NCI-H2227 (cell line): ENCODE measurements around the gene MYH14.

ENCODE experiments used
- DNase-seq: peaks from one replicate; lab custom pipeline; 2025; ENCODE audit not compliant: unreplicated experiment; lab: John Stamatoyannopoulos, UW

MYH14 gene

DNA sequence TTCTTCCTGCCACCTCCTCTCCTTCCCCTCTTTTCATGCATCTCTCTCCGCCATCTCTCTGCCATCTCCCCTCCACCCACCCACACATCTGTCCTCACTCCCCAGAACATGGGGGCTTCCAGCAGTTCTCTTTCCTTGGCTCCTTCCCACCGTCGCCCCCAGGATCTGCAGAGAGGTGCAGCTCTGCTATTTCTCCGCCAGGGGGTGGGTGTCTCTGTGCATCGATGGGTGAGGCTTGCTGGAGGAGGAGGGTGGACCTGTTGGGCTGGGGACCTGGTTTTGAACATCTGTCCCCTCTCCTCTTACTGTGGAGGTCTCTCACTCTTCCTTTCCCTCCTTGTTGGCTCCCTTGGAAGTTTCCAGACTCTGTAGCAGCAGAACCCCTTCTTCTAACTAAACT is 51.7 kb downstream of the MYH14 start:
- no peak for DNase-seq

DNA sequence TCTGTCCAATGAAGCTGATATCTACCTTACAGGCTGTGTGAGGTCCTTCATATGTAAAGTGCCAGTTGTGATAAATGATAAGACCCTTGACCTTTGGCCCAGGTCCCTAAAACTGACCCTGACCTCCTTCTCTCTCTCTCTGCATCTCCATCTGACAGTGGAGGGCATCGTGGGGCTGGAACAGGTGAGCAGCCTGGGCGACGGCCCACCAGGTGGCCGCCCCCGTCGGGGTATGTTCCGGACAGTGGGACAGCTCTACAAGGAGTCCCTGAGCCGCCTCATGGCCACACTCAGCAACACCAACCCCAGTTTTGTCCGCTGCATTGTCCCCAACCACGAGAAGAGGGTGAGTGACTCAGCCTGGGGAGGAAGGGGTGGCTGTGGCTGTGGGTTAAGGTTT is 53.7 kb downstream of the MYH14 start:
- DNase-seq, result no peak

DNA sequence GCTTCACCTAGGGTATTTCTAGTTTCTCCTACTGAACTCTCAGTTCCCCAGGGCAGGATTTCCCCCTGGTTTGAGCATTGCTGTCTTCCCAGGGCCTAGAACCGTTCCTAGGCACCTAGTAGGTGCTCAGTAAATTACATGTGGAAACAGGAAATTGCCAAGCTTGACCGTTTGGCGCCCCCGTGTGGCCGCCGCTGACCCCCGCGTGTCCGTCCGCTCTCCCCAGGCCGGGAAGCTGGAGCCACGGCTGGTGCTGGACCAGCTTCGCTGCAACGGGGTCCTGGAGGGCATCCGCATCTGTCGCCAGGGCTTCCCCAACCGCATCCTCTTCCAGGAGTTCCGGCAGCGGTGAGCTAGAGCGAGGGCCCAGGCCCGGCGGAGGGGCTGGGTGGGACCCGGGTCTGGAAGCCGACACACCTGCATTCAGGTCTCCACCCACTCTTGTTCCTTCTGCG is 55.5 kb downstream of the MYH14 start:
- no peak for DNase-seq

DNA sequence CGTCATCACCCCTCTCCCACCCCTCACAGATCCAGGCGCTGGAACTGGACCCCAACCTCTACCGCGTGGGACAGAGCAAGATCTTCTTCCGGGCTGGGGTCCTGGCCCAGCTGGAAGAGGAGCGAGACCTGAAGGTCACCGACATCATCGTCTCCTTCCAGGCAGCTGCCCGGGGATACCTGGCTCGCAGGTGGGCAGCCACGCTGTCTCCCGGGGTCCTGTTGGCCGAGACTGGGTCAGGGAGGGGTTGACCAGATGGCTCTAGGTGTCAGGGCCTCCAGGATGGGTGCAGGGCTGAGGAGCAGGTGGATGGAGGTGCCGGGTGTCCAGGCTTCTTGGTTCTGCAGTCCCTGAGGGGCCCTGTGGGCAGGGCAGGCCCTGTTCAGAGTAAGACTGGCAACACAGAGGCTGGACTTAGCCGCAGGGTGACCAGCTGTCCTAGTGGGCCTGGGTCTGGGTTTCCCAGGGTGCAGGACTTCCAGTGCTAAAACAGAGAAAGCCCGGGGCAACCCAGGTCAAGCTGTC is 58.1 kb downstream of the MYH14 start:
- no peak for DNase-seq

DNA sequence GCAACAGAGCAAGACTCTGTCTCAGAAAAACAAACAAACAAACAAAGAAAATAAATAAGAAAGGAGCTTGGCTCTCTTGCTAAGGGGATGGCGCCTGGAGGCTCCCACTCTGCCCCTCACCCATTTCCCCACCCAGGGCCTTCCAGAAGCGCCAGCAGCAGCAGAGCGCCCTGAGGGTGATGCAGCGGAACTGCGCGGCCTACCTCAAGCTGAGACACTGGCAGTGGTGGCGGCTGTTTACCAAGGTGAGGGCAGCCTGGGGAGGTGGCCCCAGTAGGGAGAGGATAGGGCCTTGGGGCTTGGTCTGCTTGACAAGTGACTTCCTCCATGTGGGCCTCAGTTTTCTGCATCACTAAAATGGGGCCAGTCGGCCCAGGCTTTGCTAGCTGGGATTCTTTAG is 59.8 kb downstream of the MYH14 start:
- no peak for DNase-seq

DNA sequence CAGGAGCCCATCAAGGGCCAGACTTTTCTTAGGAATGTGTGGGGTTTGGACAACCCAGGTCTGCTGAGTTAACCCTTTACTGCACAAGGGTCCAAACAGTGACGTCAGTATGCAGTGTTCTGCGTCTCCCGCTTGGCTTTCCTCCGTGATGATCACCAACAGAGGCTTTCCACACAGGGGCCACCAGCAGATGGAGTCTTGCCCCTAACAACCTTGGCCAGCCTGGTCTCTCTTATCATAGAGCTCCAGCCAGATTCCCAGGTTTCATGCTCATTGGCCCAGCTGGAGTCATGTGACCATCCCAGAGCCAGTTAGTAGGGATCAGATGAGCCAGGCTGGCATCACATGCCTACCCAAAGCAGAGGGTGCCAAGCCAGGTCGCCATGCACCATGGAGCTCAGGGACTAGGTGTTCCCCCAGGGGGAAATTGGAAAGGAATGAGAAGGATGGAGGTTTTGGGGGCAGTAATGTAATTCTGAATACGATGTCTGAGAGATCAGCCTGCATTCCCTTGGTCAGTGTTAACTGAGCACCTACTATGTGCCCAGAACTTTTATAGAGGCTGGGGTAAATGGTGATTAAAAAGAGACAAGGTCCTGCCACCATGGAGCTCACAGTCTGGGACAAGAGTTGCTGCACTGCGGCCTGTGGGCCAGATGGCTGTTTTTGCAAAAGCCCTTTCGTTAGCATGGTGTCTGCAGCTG is 61.2 kb downstream of the MYH14 start:
- DNase-seq, result no peak

DNA sequence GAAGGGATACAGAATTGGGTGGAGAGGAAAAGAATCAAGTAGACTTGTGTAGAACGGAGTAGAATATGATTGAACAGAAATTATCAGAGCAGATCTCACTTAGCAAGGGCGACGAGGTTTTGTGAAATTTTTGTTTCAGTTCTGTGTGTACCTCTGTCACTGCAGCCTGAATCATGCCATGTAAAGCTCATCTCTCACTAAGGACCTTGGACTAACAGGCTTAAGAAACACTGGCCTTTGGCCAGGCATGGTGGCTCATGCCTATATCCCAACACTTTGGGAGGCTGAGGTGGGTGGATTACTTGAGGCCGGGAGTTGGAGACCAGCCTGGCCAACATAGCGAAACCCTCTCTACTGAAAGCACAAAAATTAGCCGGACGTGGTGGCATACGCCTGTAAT is 62.6 kb downstream of the MYH14 start:
- DNase-seq, result no peak

DNA sequence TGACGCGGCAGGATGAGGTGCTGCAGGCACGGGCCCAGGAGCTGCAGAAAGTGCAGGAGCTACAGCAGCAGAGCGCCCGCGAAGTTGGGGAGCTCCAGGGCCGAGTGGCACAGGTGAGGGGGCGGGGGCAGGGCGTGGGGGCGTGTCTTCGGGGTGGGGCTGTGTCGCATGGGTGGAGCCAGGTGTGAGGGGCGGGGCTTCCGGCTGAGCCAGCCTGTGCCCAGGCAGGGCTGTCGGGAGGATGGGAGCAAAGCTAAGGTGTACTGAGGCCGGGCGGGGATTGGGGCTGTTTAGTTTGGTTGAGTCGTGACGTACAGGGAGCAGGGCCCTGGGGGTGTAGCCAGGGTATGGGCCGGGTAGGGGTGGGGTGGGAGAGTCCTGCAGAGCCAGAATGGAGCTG is 63.5 kb downstream of the MYH14 start:
- no peak for DNase-seq

DNA sequence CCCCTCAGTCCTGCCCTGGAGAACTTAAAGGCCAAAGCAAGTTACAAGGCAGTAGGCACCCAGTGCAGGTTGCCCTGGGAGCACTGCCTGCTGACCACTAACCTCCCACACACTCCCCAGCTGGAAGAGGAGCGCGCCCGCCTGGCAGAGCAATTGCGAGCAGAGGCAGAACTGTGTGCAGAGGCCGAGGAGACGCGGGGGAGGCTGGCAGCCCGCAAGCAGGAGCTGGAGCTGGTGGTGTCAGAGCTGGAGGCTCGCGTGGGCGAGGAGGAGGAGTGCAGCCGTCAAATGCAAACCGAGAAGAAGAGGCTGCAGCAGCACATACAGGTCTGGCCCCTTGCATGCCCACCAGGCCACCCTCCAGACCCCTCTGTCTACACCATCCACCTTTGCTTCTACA is 64.6 kb downstream of the MYH14 start:
- DNase-seq, result no peak

DNA sequence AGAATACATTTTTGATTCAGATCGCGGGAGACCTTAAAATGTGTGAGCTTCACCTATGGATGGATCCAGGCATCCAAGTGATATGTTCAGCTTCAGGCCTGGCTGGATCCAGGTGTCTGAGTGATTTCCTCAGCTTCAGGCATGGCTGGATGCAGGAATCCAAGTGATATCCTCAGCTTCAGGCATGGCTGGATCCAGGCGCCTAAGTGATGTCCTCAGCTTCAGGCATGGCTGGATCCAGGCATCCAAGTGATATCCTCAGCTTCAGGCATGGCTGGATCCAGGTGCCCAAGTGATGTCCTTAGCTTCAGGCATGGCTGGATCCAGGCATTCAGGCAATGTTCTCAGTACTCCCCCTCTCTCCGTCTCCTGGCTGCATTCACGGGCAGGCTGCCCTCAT is 65.1 kb downstream of the MYH14 start:
- no peak for DNase-seq

DNA sequence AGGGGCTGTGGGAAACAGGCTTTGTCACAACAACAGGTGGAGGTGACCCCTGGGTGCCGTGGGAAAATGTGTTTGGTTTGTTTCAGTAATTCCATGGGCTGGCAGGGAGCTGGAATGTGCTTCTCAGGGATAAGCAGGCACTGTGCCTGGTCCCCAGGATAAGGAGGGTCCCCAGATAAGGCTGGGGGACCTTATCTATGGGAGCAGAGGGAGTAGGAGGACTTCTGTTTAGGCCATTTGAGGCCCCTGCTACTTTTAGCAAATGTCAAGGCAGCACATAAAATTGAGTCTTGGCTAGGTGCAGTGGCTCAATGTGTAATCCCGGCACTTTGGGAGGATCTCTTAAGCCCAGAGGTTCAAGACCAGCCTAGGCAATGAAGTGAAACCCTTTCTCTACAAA is 66.2 kb downstream of the MYH14 start:
- no peak for DNase-seq

DNA sequence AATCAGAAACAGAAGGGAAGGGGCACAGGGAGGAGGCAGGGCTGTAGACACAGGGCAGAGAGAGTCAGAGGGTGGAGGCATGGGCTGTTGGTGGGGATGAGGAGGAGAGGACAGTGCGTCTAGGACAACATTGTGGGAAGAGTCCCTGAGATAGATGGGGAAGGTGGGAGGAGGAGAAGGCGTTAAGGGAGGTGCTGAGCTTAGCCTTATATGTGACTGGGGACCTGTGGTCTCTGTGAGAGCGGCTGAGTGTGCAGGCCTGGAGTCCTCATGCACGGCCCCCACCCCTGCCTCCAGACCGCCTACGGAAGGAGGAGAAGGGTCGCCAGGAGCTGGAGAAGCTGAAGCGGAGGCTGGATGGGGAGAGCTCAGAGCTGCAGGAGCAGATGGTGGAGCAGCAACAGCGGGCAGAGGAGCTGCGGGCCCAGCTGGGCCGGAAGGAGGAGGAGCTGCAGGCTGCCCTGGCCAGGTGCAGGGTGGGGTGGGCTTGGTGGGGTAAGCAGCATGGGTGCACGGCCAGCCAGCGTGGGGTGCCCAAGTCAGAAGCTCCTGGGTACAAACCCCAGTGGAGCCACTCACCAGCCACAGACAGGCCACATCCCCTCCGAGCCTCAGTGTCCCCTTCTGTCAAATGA is 69.0 kb downstream of the MYH14 start:
- DNase-seq, result no peak

DNA sequence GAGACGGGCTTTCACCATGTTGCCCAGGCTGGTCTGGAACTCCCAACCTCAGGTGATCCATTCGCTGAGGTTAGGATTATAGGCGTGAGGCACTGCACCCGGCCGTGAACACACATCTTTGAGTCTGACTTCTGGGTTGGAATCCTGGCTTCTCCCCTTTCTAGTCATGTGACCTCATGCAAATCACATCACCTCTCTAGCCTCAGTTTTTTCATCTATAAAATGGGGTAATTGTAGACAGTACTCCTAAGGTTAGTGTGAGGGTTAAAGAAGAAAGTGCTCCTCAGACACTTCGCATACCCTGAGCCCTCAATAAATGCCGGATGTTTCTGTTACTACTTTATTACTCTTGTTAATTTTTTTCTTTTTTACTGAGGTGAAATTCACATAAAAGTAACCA is 70.4 kb downstream of the MYH14 start:
- DNase-seq, result no peak

DNA sequence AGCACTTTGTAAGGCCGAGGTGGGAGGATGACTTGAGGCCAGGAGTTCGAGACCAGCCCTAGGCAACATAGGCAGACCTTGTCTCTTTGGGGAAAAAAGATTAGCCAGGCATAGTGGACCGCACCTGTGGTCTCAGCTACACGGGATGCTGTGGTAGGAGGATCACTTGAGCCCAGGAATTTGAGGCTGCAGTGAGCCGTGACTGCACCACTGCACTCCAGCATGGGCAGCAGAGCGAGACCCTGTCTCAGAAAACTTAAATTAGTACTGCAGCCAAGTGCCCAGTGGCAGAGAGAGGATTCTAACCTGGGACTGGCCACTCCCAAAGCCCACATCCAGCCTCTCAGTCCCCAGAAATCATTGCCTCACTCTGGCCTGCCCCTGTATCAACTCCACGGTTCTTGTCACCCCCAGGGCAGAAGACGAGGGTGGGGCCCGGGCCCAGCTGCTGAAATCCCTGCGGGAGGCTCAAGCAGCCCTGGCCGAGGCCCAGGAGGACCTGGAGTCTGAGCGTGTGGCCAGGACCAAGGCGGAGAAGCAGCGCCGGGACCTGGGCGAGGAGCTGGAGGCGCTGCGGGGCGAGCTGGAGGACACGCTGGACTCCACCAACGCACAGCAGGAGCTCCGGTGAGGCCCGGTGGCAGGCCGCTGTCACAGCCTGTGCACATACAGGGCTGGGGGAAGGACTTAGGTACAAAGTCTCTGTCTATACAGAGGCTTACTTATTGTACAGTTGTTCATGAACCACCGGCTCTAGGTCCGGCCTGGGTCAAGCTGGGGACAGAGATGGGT is 72.4 kb downstream of the MYH14 start:
- DNase-seq, result no peak

DNA sequence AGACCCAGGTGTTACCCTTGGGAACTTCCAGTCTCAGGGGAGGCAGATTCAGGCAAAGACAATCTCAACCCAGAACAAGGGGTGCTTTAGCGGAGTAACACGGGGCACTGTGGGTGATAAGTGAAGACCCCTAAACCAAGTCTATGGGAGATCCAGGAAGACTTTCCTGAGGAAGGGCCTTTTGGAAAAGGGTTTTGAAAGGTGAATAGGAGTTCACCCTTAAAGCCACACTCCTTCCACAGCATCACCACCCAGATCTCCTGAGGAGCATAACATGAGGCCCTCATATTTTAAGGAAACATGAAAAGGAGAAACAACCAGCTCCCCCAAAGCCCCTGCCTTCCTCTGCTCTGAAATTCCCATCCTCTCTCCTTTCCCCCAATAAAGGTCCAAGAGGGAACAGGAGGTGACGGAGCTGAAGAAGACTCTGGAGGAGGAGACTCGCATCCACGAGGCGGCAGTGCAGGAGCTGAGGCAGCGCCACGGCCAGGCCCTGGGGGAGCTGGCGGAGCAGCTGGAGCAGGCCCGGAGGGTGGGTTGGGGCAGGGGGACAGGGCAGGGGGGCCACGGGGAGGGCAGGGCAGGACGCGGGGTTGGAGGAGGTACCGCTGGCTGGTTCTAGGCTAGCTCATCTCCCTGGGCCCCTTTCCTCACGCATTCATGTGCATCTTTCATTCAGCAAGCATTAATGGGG is 73.1 kb downstream of the MYH14 start:
- no peak for DNase-seq

DNA sequence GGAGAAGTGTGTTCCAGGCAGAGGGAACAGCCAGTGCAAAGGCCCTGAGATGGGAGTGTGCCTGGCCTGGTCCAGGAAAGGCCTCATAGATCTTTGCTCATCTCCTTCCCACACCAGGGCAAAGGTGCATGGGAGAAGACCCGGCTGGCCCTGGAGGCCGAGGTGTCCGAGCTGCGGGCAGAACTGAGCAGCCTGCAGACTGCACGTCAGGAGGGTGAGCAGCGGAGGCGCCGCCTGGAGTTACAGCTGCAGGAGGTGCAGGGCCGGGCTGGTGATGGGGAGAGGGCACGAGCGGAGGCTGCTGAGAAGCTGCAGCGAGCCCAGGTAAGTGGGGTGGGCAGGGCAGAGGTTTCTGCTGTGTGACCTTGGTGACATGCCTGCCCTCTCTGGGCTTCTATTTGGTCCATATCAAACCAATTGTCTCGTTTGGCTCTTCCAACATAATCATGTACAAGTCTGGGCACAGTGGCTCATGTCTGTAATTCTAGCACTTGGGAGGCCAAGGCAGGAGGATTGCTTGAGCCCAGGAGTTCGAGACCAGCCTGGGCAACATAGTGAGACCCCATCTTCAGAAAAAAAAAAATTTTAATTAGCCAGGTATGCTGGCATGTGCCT is 74.7 kb downstream of the MYH14 start:
- no peak for DNase-seq

DNA sequence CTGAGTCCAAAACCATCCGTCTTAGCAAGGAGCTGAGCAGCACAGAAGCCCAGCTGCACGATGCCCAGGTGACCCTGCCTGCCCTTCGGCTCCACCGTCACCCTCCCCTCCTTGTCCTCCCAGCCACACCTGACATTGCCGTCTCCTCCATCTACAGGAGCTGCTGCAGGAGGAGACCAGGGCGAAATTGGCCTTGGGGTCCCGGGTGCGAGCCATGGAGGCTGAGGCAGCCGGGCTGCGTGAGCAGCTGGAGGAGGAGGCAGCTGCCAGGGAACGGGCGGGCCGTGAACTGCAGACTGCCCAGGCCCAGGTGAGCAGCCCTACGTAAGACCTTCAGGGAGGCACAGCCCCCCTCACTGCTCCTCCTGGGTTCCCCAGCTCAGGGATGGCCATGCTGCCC is 76.7 kb downstream of the MYH14 start:
- no peak for DNase-seq

DNA sequence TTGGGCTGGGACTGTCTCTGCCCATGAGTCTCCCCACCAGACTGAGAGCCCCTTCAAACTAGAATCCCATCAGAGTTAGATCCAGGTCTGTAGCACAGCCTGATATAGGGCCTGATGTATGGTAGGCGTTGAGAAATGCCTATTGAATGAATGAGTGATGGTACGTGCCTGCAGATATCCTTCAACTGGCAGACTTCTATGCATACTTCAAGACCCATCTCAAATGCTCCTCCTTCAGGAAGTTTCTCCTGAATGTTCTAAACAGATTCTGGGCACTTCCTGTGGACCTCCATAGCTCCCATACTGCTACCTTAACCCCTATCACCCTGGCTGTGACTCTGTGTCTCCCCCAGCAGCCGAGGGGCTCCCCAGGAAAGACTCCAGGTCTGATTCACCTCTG is 77.6 kb downstream of the MYH14 start:
- DNase-seq, result no peak

DNA sequence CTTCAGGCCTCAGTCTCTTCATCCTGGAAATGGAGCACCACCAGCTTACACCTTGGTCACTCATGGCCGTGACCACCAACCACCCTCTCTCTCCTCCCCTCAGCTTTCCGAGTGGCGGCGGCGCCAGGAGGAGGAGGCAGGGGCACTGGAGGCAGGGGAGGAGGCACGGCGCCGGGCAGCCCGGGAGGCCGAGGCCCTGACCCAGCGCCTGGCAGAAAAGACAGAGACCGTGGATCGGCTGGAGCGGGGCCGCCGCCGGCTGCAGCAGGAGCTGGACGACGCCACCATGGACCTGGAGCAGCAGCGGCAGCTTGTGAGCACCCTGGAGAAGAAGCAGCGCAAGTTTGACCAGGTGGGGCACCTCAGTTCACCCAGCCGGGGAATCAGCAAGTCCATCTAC is 78.1 kb downstream of the MYH14 start:
- DNase-seq, result no peak

DNA sequence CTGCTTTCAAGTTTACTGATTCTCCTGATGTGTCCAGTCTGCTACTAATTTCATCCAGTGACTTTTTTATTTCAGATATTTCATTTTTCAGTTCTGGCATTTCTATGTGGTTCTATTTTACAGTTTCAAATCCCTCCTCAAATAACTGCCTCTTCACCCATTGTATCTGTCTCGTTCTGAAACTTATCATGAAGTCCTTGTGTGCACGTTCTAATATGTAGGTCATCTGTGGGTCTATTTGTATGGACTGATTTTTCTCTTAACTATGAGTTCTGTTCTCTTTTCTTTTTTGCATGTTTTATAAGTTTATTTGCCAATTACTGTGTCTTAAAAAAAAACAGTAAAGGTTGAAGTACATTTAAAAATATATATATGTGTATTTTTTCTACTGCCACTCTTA is 82.4 kb downstream of the MYH14 start:
- DNase-seq, result no peak

DNA sequence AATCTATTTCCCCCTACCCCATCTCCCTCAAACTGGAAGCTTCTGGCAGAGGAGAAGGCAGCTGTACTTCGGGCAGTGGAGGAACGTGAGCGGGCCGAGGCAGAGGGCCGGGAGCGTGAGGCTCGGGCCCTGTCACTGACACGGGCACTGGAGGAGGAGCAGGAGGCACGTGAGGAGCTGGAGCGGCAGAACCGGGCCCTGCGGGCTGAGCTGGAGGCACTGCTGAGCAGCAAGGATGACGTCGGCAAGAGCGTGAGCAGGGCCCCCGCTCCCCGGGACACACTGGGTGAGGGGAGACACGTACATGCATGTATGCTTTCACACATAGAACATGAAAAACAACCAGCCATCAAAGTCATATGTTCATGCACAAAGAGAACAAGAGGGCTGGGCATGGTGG is 83.0 kb downstream of the MYH14 start:
- no peak for DNase-seq
